ENCODE results near the gene PPEF2. TPM values are rescaled to one million over a fixed set of nuclear protein-coding genes. Genes with fewer than 3 reads are reported as not detected.

PPEF2 gene
- total RNA-seq, 1 experiment from 2014 or later = not detected

- Histone ChIP-seq H3K79me2 (ENCODE audit: low read depth) (no peaks in the 10 kb centered on the region), H3K27ac (no peak overlapping the region), H4K20me1 (ENCODE audit: insufficient read depth) (no peaks in the 10 kb centered on the region), H3K4me2 (no peak overlapping the region), H3K27me3 (ENCODE audit: insufficient read depth, low read depth) (no peaks in the 10 kb centered on the region), H3F3A (ENCODE audit: insufficient read depth, low read depth) (no peaks in the 10 kb centered on the region), H3K9me2 (ENCODE audit: insufficient read depth) (no peaks in the 10 kb centered on the region), H3K4me3 (no peak overlapping the region), H3K9me3 (ENCODE audit: insufficient read depth, low read depth) (no peaks in the 10 kb centered on the region), H3K4me1 (replicated peaks; ENCODE audit: insufficient read depth) (no peaks in the 10 kb centered on the region), H3K36me3 (ENCODE audit: low read depth) (no peaks in the 10 kb centered on the region), H2AFZ (no peak overlapping the region)
- no TSS peak for BruUV-seq (replicated peaks)
- intact Hi-C loops (cut with micrococcal nuclease; ENCODE audit: unreplicated experiment) = no loop called here
- CTCF ChIA-PET = no interaction called here
- TF ChIP-seq, protein P1, sequence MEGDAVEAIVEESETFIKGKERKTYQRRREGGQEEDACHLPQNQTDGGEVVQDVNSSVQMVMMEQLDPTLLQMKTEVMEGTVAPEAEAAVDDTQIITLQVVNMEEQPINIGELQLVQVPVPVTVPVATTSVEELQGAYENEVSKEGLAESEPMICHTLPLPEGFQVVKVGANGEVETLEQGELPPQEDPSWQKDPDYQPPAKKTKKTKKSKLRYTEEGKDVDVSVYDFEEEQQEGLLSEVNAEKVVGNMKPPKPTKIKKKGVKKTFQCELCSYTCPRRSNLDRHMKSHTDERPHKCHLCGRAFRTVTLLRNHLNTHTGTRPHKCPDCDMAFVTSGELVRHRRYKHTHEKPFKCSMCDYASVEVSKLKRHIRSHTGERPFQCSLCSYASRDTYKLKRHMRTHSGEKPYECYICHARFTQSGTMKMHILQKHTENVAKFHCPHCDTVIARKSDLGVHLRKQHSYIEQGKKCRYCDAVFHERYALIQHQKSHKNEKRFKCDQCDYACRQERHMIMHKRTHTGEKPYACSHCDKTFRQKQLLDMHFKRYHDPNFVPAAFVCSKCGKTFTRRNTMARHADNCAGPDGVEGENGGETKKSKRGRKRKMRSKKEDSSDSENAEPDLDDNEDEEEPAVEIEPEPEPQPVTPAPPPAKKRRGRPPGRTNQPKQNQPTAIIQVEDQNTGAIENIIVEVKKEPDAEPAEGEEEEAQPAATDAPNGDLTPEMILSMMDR (conservative IDR thresholded peaks at IDR 0.05) = no peak
- no peak for TF ChIP-seq EZH2 (IDR thresholded peaks at IDR 0.05; ENCODE audit: low read depth)
- POLR2A ChIA-PET (ENCODE audit: unreplicated experiment) = no interaction called here
- DNase-seq = no peak
These were observed 22.0 kb downstream of the PPEF2 start for GRCh38 chr4:75880278-75880677.

GRCh38 chr4:75878246-75878756, 24.0 kb downstream of the PPEF2 start:
- no peak for DNase-seq
- TF ChIP-seq, protein P1 (conservative IDR thresholded peaks at IDR 0.05) = no peak
- TF ChIP-seq EZH2 (IDR thresholded peaks at IDR 0.05; ENCODE audit: low read depth) = no peak
- ChIA-PET CTCF (no interaction called here), POLR2A (ENCODE audit: unreplicated experiment) (no interaction called here)
- intact Hi-C loops (cut with micrococcal nuclease; ENCODE audit: unreplicated experiment) = no loop called here
- Histone ChIP-seq H2AFZ (0 out of 2 replicates have a peak overlapping the region, but pooled peaks have one; percentile 27), H3K36me3 (ENCODE audit: low read depth) (no peaks in the 10 kb centered on the region), H3K4me2 (no peak overlapping the region), H3F3A (ENCODE audit: insufficient read depth, low read depth) (no peaks in the 10 kb centered on the region), H3K27ac (no peak overlapping the region), H3K4me3 (no peak overlapping the region), H3K79me2 (ENCODE audit: low read depth) (no peaks in the 10 kb centered on the region), H4K20me1 (ENCODE audit: insufficient read depth) (no peaks in the 10 kb centered on the region), H3K9me3 (ENCODE audit: insufficient read depth, low read depth) (no peaks in the 10 kb centered on the region), H3K9me2 (ENCODE audit: insufficient read depth) (no peaks in the 10 kb centered on the region), H3K27me3 (ENCODE audit: insufficient read depth, low read depth) (no peaks in the 10 kb centered on the region), H3K4me1 (replicated peaks; ENCODE audit: insufficient read depth) (no peaks in the 10 kb centered on the region)
- BruUV-seq (replicated peaks) = no TSS peak

GRCh38 chr4:75876218-75876617, 26.0 kb downstream of the PPEF2 start:
- ChIA-PET CTCF (no interaction called here), POLR2A (ENCODE audit: unreplicated experiment) (no interaction called here)

More at GRCh38 chr4:75876218-75876617, 26.0 kb downstream of the PPEF2 start:
- no peaks in the 10 kb centered on the region for H3K9me3 ChIP-seq (ENCODE audit: insufficient read depth, low read depth)
- no peaks in the 10 kb centered on the region for H4K20me1 ChIP-seq (ENCODE audit: insufficient read depth)
- no peak for DNase-seq
- no peak overlapping the region for H3K4me2 ChIP-seq
- TF ChIP-seq EZH2 (IDR thresholded peaks at IDR 0.05; ENCODE audit: low read depth) = no peak
- TF ChIP-seq, protein P1 (conservative IDR thresholded peaks at IDR 0.05) = no peak
- no peaks in the 10 kb centered on the region for H3K36me3 ChIP-seq (ENCODE audit: low read depth)
- H3K79me2 ChIP-seq (ENCODE audit: low read depth) = no peaks in the 10 kb centered on the region
- intact Hi-C loops (cut with micrococcal nuclease; ENCODE audit: unreplicated experiment) = no loop called here
- H3K27ac ChIP-seq = no peak overlapping the region
- no peaks in the 10 kb centered on the region for H3K9me2 ChIP-seq (ENCODE audit: insufficient read depth)
- no TSS peak for BruUV-seq (replicated peaks)
- H2AFZ ChIP-seq = no peak overlapping the region
- no peaks in the 10 kb centered on the region for H3K4me1 ChIP-seq (replicated peaks; ENCODE audit: insufficient read depth)
- H3K4me3 ChIP-seq = no peak overlapping the region
- H3F3A ChIP-seq (ENCODE audit: insufficient read depth, low read depth) = no peaks in the 10 kb centered on the region
- no peaks in the 10 kb centered on the region for H3K27me3 ChIP-seq (ENCODE audit: insufficient read depth, low read depth)

All from PC-9 (cell line).